HG03280 (cell line): Measurements from ENCODE around the gene LRP1.

Experiments
- ATAC-seq: cut with Tn5 transposase; IDR thresholded peaks from one replicate; pipeline ENCODE4 v1.9.1; 2021; ENCODE audit warnings: mild to moderate bottlenecking, moderate library complexity; ENCODE audit not compliant: unreplicated experiment

The LRP1 gene

DNA sequence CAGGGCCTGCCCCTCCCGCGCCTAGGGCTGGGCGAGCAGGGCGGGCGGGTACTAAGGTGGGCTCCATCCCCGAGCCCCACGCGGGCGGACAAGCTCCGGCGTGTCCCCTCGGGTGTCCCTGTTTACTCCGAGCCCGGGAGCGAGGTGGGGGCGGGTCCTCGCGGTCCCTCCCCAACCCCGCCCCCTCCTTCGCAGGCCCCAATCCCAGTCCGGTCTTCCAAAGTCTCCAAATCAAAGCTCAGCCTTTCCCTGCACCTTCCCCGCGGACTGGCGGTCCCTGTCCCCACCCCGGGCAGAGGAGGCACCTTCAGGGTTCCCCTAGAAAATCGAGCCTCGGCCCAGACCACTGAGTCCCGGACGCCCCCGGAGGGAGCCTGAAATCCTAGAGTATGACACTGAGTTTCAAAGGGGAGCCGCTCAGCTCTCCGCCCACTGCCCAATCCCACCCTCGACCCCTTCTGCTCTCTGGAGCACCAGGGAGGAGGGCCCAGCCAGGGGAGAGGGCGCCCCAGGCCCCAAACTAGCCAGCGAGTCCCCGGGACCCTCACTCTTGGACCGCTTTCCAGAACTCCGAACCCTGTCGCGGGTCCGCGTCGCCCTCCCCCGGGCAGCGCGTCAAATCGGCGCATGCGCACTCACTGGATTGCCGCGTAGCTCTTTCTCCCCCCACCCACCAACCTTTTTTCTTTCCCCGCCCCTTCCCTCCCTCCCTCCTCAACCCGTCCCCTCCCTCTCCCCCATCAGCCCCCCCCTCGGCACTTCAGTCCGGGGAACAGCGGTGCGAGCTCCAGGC lies at the start of gene LRP1:
TSS of gene LRP1 (plus strand) at position 758 of the 793 bp plus-strand sequence. CDS start 482 bp downstream, outside the sequence.
- ATAC-seq, result no peak

DNA sequence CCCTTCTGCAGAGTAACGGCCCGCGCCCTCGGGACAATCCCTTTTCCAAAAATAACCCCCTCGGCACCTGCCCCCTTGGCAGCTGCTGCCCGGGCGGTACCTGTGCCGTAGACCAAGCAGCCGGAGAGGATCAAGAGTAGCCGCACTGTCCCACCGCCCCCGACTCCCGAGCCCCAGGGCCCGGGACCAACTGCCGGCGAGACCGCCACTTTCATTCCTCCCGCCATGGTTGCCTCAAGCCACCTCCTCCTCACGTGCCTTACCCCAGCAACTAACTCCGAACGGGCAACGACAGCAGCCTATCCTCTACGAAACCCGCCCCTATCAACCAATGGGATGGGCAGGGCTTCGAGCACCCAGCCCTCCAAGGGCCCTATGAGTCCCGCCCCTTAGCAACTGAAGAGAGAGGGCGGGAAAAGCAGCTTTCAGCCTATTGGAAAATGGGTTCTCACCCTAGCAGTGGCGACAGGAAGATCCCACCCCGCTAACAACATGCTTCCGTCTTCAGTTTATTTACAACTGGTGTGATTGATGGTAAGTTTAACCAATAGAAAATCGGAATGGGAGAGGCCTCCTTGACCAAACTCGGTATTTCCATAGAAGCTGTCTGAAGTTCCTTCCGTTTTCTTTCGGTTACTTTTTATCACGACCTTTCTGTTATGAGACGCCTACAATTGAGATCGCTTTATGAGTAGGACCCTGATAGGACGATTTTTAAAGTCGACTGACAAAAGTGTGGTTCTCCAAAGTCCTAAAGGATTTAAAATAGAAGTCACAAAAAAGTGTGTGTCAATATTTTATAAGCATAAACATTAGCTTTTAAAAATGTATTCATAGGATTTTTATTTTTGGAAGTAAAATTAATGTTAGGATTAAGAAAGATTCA lies 49.5 kb upstream of the LRP1 start, which contains the start of gene NEMP1:
TSS of gene NEMP1 (minus strand) at position 273 of the 886 bp plus-strand sequence. CDS start at position 227, 46 bp downstream.
- peak; percentile 99 for ATAC-seq

DNA sequence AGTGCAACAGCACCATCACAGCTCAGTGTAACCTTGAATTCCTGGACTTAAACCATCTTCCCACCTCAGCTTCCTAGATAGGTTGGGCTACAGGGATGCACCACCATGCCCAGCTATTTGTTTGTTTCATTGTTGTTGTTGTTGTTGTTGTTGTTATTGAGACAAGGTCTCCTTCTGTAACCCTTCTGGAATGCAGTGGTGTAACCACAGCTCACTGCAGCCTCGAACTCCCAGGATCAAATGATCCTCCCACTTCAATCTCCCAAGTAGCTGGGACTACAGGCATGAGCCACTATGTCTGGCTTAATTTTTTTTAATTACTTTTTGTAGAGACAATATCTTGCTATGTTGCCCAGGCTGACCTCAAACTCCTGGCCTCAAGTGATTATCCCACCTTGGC lies 48.5 kb upstream of the LRP1 start:
- ATAC-seq, result no peak

DNA sequence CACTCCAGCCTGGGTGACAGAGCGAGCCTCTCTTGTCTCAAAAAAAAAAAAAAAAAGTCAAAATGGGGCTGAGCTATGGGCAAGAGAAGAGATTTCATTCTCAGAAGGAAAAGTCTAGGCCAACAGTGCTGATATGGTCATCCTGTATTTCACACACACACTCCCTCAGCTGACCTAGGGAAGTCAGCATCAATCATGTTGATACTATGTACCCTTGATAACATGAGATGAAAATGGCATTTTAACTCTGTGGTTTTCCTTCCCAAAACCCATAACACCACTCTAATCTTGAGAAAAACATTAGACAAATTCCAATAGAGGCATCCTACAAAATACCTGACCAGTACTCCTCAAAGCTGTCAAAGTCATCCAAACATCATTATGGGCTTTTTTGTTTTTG lies 47.4 kb upstream of the LRP1 start:
- ATAC-seq, result no peak

DNA sequence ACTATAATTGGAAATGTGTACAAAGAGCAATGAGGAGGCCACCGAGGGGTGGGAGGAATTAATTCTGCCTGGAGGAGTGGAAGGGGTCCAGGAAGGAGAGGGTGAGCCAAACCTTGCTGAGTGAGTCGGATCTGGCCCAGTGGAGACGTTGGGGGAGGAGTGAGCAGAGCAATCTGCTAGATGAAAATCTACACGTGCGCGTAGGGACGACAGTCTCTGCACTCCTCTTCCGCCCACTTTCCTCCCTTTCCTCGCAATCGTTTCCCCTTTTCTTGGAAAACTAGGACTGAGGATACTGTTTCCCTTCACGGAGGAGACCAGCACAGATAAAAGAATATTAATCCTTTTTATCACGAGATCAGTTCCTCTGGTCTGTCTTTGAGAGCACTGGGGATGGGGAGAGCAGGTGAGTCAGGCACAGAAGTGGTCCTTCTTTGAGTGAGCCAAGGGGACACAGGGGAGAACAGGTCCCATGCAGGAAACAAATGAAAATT lies 42.2 kb upstream of the LRP1 start:
- no peak for ATAC-seq

DNA sequence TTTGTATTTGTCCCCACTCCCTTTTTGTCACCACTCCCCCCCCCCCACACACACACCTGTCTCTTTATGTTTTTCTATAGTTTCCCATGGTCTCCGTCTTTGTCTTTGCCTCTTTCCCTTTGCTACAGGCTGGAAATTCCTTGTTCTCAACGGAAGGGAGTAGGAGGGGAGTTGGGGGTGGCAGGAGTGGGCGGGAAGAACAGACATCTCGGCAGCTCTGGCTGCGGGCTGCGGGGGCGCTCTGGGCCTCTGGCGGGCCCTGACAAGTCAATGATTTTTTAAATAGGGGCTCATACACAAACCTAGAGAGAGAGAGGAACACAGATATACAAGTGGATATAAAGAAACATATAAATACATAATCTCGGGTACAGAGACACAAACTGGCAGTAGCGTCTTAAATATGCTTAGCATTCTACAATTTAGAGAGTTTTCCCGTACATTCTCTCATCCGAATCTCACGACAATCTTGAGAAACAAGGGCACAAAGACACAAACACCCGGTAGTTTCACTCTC lies 41.7 kb upstream of the LRP1 start:
- no peak for ATAC-seq

DNA sequence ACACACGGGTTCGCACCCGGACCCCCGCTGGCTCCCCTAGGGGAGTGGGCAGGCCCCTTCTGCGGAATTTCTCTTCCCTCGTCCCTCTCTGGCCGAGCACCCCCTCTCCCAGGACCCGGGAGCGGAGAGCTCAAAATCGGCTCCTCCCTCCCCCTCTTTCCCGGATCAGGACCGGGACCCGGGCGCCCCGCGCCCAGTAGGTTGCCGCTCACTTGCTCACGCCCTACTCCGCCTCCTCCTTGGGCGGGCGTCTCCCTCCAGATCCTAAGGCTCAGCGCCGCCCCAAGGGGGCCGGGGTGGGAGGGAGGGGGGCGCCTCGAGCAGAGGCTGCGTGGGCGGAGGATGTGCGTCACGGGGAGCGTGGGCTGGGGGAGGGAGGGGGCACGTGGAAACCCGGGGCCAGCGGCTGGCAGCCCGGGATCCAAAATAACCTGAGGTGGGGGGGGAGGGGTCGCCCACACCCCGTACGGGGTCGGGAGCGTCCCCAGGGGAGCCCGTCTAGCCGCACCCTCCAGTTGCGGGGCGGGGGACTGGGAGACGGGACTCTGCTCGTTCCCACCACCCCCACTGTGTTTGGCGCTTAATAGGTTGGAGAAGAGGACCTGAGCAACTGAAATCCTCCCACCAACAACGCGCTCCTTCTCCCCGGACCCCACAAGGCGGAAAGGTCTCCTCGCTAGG lies 41.1 kb upstream of the LRP1 start:
- peak; percentile 35 for ATAC-seq

DNA sequence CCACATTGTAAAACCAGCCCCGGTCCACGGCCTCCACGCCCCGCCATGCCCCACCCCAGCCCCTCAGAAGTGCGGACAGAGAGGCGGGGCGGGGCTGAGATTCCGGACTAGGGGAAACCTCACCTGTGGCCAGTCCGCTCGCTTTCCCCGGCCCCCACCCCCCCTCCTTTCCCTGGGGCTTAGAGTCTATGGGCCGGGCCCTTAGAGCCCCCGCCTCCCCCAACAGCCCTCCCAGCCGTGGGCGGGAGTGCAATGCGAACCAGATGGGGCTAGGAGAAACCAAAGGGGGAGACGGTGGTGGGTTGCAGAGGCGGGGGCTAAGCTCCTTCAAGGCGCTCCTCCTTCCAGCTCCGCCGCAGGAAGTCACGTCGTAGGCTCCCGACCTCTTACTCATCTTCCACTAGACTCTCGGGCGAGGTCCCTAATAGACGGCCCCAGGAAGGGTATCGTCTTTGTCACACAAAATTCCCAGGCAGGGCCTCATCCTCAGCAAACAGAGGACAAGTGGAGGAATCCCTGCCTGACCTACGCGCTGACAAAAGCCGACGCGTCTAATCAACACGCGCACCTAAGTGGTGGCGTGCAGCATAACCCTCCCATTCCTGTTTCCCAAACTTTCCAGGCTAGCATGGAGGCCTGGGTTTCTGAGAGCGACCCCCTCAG lies 40.5 kb upstream of the LRP1 start:
- ATAC-seq, result peak; percentile 32

DNA sequence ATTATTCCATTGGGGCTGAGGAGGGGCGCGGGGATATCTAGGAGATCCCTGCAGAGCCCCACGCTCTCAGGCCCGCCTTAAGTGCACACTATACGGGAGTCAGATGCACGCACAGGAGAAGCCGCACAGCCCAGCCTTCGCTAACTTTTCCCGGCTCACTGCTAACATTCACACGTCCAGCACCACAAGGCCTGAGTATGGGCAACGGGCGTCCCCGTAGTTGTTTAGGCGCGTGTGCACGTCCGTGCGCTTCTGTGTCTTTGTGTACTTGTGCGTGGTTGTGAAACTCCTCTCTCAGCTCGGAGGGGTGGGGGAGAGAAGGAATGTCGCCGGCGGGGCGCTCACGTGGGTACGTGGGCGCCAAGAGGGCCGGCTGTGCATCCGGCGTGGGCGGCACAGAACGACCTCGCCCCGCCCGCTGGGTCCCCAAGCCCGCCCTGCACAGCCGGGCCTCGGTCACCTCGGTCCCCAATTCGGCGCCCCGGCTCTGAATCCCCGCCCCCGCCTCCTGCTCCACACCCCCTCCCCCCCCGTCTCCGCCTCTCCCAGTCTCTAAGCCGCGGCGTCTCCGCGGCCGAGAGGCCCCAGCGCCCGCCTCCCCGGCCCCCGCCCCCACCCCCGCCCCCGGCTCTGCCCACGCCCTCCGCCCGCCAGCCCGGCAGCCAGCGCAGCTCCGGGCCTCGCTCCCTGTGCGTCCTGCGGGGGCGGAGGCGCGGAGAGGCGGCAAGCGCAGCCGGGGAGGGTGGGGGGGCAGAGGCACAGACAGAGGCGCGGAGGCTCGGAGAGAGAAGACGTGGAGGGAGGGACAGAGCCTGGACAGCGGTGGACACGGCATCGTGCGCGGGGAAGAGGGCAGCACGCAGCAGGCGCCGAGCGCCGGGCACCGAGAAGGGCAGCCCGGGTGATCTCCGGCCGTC lies 39.7 kb upstream of the LRP1 start, which contains the start of gene NAB2:
TSS of gene NAB2 (plus strand) at position 761 of the 917 bp plus-strand sequence. CDS start 158 bp downstream, outside the sequence.
- ATAC-seq, result peak; percentile 58

DNA sequence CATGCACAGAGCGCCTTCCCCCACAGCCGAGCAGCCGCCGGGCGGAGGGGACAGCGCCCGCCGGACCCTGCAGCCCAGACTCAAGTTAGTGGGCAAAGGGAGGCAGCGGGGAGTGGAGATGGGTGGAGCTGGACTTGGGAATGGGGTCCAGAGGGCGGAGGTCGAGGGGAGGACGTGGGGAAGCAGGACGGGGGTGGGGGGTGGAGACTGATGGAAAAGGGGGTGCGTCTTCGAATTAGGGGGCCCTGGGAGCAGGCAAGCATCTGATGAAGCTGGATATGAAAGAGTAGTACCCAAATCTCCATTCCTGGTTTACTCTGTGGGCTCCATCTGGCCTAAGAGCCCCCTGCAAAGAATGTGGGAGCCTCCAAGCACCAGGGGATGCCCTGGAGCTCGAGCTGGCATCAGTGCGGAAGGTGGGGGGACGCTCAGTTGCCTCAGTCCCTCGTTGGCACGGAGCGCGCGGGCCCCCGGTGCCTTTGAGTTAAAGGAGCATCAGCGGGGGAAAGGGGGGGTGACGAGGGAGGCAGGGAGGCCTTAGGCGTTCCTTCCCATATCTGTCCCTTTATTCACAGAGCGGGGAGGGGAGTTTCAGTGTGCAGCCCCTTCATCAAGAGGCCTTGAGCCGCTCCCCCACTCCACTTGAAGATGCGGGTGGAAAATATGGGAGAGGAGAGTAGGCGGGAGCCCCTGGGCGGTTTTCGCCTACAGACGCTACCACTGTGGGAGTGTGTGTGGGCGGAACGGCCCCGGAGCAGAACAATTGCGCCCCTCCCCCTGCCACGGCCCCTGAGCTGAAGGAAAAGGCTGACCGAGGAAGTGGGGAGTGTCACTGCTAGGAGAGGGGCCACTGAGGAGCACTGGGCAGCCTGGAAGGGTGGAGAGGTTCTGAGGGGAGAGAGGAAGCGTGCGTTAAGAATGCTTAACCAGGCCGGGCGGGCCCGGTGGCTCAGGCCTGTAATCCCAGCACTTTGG lies 38.7 kb upstream of the LRP1 start:
- no peak for ATAC-seq

DNA sequence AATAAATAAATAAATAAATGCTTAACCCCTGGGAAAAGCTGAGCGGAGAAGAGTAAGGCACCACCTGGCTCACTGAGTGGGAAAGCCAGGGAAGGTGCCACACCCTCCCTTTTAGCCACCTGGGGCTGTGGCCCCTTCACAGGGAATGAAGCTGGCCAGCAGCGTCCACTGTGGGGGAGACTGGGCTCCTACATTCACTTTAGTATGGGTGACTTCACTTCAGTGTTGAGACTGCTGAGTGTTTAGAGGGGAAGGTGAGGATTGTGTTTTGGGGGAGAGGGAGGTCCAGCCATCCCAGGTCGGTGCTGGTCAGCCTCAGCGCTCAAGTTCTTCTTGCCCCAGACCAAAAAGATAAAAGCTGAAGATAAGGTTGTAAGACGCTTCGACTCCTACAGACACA lies 37.8 kb upstream of the LRP1 start:
- no peak for ATAC-seq

DNA sequence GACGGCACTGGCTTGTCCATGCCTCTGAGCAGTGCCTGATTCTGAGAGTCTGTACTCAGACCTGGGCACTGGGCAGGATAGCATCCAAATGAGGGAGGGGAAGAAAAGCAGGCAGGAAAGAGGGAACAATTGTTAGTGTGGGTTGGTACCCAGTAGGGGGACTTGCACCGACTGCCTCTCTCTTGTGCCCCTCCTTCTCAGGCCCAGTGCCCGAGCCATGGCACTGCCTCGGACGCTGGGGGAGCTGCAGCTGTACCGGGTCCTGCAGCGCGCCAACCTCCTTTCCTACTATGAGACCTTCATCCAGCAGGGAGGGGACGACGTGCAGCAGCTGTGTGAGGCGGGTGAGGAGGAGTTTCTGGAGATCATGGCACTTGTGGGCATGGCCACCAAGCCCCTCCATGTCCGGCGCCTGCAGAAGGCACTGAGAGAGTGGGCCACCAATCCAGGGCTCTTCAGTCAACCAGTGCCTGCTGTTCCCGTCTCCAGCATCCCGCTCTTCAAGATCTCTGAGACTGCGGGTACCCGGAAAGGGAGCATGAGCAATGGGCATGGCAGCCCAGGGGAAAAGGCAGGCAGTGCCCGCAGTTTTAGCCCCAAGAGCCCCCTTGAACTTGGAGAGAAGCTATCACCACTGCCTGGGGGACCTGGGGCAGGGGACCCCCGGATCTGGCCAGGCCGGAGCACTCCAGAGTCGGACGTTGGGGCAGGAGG lies 37.2 kb upstream of the LRP1 start:
- ATAC-seq, result no peak

DNA sequence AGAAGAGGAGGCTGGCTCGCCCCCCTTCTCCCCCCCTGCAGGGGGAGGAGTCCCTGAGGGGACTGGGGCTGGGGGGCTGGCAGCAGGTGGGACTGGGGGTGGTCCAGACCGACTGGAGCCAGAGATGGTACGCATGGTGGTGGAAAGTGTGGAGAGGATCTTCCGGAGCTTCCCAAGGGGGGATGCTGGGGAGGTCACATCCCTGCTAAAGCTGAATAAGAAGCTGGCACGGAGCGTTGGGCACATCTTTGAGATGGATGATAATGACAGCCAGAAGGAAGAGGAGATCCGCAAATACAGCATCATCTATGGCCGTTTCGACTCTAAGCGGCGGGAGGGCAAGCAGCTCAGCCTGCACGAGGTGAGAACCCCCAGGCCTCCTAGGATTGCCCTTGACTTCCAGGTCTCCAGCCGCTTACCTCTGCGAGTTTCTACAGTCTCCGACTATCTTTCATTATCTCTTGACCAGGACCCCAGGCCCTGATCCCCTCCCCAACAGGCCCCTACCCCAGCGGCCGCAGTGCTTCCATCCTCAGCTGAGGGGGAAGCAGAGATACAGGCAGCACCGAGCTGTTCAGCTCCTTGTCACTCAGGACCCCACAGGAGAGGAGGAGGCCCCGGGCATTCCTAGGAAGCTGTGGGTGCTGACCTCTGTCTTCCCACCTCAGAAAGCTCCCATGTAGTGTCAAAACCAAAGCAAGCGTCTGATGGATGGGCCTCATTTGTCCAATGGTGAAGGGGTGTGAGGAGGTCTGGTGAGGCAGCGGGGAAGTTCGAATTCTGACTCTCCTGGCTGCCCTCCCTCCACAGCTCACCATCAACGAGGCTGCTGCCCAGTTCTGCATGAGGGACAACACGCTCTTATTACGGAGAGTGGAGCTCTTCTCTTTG lies 36.4 kb upstream of the LRP1 start:
- no peak for ATAC-seq

DNA sequence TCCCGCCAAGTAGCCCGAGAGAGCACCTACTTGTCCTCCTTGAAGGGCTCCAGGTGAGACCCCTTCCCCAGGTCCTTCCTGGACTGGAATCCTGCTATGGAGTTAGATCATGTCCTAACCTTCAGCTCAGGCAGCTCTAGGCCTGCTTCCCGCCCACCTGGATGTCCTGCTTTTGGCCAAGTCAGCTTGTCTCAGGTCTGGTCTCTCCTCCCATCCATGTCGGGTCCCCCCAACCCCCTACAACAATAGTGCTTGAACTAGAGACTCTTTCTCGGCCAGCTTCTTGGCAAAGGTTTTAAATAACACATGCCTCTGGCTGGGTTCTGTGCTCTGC lies 35.8 kb upstream of the LRP1 start:
- no peak for ATAC-seq

DNA sequence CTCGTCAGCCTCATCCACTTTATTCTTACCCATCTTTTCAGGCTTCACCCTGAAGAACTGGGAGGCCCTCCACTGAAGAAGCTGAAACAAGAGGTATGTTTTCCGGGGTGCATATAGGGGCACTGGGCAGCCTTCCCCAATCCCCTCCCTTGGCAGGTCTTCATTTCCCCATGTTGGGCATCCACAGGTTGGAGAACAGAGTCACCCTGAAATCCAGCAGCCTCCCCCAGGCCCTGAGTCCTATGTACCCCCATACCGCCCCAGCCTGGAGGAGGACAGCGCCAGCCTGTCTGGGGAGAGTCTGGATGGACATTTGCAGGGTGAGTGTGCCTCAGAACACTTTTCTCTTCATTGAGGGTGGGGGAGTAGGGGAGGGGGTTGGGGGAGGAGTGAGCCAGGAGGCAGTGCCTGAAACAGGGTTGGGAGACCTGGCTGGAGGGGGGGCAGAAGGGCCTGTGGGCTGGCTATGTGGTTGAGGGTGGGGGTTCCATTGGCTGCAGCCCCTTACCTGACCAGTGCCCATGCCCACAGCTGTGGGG lies 35.3 kb upstream of the LRP1 start:
- no peak for ATAC-seq
